HG02884 (cell line): ENCODE data around the gene PRRT1B.

Source experiments
- ATAC-seq: cut with Tn5 transposase; IDR thresholded peaks from one replicate; pipeline ENCODE4 v1.9.1; 2021; ENCODE audit warnings: mild to moderate bottlenecking, moderate library complexity; ENCODE audit not compliant: unreplicated experiment

PRRT1B gene

DNA sequence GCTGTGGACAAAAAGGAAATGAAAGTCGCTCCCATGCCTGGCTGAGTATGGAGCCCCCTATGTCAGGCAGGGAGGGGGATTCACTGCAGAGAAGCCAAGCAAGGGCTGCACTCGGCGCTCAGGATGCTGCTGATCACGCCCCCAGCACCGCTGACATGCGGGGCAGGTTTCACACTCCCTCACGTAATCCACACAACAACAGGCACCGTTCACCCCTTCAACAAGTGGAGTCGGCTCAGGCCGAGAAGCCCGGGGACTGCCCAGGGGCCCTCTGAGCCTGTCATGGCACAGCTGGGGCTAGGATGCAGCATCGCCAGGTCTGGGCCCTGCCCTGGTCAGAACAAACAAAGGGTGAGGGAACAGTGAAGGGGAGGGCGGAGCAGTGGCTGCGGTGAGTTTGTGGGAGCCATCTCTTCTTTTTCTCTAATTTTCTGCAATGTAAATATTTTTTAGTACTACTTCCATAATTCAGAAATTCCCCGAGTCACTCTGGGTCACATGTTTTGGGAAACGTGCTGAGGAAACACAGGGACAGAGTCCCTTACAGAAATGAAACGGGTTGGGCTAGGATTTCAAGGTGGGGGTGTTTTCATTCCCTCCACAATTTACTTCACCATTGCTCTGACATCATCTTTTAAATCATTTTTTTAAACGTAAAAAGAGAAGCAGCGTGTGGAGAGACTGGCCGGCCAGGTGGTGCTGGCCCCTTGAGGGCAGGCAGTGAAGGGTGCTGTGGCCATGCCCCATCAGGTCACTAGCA lies 49.8 kb downstream of the PRRT1B start:
- ATAC-seq: no peak

DNA sequence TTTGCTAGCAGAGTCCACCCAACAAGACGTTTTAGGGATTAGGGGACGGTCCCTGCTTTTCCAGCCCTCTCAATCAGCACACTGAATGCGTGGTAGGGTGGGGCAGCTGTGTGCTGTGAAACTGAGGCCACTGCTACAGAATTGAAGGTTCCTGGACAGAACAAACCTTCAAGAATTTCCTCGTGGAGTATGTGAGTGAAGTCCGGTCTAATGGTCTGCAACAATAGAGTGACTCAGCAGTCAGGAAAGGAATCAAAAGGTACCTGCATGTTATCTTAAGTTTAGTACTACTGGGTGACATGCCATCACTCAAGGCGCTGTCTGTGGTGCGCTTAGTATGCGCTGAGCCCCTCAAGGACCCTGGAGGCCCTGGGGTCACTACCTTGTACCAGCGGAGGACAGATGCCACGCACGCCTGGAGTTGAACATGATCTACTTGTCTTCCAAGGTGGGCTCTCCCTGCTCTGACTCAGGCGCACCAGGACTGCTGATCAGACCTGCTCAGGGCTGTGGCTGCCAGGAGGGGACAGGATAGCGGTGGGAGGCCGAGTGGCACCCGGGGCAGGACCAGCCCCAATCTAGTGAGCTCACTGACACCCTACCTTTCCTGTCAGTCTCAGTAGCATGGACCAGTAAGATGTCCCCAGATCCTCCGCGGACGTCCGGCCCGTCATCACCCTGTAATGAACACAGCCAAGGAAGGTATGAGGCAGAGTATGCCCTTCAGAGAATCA lies 50.5 kb downstream of the PRRT1B start:
- ATAC-seq: no peak

DNA sequence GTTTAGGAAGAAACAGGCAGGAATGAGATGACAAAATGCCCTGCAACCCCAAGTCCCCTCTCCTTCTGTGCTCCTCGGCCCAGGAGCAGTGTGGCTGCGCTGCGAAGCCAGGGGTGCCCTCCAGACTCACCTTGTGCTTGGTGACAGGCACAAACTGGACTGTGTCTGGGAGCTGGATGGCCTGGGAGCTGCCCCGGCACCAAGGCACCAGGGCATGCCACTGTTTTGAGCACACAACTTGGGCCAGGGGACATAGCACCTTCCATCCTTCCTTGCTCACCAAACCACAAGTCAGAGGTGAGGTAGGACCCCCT lies 51.1 kb downstream of the PRRT1B start:
- no peak for ATAC-seq

DNA sequence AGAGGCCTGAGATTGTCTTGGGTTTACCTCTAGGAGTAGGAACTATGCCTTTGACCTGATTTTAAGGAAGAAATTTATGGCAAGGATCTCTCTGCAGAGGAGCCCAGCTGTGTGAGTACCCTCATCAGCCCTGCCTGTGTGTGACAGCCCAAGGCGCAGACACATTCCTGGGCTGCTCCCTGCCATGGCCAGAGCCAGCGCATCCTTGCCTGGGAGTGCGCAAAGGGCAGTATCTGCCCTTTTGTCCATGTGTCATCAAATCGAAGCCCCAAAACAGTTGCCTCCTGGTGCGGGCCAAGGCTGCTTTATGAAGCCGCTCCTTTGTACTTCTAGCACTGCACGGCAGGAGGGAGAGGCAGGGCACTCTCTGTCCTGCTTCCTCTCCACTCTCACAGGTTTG lies 51.9 kb downstream of the PRRT1B start:
- no peak for ATAC-seq

DNA sequence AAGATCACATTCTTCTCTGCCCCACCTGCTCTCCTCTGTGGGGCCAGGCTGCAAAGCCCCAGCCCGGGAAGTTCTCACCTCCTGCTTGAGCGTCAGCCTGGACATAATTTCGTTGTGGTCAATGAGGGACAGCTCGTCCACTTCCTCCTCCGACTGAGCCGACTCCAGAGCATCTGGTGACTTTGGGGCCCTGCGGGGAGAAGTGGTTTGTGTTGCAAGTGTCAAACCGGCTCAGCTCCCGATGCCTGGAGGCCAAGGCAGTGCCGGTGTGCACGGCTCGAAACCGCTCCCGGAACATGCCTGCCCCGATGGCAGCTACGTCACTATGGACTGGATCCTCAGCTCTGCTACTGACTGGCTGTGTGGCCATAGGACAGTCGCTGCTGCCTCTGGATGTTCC lies 52.8 kb downstream of the PRRT1B start:
- no peak for ATAC-seq

DNA sequence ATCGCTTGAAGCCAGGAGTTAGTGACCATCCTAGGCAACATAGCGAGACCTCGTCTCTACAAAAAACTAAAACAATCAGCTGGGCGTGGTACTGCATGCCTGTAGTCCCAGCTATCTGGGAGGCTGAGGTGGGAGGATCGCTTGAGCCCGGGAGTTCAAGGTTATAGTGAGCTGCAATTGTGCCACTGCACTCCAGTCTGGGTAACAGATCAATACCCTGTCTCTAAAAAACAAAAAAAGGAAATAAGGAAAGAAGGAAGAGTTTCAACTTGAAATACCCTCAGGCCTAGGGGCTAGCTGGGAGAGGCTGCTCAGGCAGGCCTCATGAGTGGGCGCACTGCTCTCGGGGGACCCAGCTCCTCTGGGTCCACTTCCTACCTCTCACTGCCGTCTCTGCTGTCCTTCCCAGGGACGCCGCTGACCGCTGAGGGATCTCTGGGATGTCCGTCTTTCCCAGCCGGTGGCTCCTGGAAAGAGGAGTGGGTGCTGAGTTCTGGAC lies 56.4 kb downstream of the PRRT1B start:
- ATAC-seq: no peak

DNA sequence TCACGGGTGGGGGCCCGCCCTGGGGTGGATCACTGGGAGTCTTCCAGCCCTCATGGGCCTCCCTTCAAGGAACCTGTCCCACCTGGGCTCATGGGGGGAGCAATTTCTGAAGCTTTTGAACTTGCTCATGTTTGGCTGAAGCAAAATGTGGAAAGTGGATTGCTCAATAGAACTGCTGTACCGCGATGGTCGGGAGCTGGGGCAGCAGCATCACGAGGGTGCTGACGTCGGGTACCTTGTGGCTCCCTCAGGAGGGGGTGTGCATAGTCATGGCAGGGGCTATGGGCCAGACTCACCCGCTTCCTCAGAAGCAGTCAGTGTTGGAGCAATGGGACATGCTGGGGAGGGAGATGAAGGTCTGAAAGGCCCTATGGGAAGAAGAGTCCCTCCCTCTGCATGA lies 57.9 kb downstream of the PRRT1B start:
- no peak for ATAC-seq

DNA sequence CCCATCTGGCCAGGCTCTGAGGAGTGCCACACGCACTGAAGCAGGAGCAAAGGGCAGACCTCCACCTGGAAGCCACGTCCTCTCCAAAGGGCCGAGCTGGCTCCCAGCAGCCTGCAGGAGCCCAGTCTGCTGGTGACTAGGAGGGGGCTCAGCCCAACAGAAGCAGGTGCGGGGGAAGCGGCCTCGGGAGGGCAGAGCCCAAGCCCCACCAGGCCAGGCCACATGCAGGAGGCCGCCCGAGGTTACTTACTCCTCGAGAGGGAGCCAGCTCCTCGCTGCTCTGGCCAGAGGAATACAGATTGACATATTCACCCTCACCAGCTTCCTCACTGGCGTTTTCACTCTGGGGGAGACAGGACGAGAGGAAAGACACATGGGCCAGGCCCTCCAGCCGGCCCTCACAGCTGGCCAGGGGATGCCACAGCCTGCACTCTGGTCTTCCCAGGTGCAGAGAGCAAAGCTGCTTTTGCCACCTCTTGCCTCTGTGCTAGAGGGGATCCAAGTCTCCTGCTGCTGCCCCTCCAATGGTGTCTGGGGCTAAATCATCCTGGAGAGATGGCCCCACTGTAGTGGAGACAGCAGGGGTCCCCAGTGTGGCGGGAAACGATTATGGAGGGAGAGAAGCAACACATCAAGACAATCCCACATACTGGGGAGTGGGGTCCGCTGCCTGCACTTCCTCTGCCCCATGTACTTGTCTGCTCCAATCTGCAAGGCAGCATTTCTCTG lies 58.6 kb downstream of the PRRT1B start:
- no peak for ATAC-seq

DNA sequence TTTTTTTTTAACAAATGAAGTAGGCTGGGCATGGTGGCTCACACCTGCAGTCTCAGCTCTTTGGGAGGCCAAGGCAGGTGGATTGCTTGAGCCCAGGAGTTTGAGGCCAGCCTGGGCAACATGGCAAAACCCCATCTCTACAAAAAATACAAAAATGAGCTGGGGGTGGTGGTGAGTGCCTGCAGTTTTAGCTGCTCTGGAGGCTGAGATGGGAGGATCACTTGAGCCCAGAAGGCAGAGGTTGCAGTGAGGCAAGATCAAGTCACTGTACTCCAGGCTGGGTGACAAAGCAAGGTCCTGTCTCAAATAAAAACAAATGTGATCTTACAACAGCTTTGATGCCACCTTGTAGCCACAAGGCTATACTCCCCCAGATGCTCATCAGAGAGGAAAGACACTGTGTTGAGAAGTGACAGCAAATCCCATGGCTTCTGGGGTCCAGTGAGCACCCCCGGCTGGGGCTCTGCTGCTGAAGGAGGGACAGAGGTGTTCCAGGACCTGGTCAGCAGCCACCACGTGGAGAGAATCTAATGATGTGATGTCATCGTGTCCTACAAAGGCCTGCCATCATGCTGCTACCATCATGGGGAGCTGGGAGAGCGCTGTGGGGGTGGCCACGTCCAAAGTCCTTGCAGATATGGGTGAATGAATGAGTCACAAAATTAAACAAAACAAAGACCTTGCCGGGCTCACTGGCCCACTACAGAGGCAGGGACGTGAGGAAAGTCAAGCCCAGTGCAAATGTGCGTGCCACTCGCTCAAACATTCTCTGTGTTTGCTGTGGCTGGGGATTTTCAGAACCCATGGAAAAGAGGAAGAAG lies 60.7 kb downstream of the PRRT1B start:
- ATAC-seq: no peak

DNA sequence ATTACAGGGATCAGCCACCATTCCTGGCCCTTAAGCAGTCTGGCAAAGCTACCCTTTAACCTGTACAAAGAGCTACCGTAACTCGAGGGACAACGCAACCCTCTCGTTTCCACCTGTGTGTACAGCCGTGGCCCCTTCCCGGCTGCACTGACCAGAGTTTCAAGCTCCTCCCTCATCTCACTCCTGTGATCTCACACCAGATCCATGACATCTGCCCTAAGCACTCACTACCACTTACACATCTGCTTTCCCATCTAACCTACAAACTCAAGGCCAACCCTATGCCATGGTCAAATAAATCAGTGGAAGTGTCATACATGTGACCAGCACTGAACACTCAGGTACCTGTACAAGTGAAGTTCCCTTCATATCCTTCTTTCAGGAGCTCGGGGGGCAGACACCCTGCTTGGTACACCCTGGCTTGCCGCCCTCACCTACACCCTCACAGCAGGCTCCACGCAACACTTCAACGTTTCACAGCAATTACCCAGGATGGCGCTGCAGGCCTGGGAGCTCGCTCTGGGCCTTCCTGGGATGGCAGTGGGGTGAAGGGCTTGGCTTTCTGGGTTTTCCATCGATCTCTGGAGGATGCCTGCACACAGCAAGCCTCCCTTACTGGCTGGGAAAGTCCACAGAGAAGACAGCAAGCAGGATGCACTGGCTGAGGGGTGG lies 61.7 kb downstream of the PRRT1B start:
- ATAC-seq: no peak

DNA sequence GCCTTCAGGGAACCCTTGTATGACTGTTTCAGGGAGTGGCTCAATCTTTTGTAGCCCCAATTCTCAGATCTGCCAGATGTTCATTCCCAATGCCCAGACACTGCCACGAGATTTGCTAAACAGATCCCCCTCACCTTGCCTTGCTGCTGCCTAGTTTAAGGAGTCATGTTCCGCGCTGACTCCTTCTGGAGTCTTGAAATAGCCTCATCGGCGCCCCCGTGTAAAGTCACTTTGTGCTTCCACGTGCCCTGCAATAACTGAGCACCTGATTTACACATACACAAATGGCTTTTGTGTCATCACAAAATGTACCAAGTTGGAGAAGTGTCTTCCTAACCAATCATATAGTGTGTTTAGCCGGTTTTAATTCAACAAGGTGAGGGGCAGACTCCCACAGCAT lies 62.3 kb downstream of the PRRT1B start:
- no peak for ATAC-seq

DNA sequence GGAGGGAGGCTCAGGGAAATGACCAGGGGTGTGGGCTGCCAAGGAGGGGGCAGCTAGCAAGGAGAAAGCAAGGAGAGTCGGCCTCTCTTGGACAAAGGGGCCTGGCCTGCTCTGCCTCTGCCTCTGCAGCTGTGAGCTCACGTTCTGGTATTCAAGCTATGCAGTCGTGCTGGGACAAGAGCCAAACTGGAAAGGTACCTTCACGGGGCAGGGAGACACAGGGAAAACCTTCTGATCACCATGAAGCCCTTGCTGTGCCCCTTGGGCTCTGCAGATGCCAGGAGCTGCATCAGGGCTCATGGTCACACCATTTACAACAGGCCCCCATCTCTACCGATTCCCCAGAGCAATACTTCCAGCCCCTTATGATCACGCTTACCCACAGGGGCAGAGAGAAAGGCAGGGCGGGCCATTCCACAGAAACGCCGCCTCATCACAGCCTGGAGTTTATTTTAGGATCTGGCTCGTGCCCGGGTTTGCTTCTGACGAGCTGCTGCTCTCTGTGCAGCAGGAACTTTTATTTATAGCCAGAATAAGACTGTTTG lies 63.2 kb downstream of the PRRT1B start:
- no peak for ATAC-seq
